ENCODE measurements around the gene WNT9A. TPM values are rescaled to one million over a fixed set of nuclear protein-coding genes. Genes with fewer than 3 reads are reported as not detected.

WNT9A gene
- total RNA-seq, 1 experiment from 2014 or later = 0.37 TPM

DNA sequence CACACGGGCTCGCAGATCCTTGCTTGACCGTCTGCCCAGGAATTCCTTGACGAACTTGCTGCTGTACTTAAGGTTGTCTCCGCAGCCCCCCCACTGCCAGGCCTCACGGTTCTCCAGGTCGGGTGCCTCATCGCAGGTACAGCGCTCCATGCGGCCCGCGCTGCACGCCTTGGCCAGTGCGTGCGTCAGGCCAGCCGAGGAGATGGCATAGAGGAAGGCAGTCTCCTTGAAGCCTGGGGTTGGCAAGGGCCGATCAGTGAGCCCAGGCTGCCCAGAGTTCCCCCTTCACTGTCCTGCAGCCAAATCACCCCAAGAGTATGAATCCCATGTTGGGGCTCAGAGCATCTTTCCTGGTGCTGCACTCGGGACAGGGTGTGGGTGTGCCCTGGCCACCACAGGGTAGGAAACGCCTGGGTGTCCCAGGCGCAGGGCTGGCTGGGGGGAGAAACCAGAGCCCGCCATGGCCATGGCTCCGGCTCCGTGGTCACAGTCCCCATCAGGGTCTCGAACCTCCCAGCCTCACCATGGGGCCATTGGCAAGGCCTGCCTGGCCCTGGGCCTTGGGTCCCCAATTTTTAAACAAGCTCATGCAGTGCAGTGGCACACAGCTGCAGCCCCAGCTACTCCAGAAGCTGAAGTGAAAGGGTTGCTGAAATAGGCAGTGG, 23.4 kb downstream of the WNT9A start:
- no peak for DNase-seq (ENCODE audit: low spot score)

DNA sequence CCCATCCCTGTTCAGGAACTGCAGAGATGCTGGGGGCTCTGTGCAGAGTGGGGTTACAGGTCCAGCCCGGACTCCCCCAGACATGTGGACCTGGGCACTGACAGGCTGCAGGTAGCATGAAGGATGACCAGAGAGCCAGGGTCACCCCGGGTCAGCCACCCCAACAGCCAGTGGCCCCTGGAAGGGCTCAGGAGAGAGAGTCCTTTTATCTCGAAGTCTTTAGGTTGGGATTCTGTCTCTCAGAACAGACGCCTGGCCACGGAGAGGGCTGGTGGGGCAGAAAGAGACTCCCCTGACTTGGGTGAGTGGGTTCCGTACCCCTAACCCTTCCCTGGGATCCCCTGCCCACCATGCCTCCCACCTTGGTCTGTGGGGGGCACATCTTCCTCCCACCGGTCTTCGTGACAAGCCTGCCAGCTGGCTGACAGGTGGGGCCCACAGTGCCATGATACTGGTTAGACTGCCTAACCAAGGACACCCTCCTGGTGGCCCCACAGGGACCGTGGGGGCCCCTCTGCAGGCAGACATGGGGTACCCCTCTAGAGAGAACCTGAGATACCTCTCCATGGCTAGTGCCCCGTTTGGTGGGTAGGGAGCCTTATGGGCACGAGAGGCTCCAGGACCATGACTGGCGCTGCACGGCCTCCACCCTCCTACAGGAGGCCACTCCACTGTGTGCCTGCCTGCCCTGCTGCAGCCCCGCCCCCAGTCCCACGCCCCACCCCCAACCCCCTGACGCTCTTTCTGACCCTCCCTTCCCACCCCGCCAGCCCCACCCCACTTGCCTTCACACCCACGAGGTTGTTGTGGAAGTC, 24.2 kb downstream of the WNT9A start:
- DNase-seq (ENCODE audit: low spot score) = no peak

GRCh38 chr1:227922501-227923352, 25.0 kb downstream of the WNT9A start:
- no peak for DNase-seq (ENCODE audit: low spot score)

GRCh38 chr1:227921461-227922185, 26.1 kb downstream of the WNT9A start:
- DNase-seq (ENCODE audit: low spot score) = no peak

- no peak for DNase-seq (ENCODE audit: low spot score)
Observed at GRCh38 chr1:227920896-227921295, 26.8 kb downstream of the WNT9A start.

DNA sequence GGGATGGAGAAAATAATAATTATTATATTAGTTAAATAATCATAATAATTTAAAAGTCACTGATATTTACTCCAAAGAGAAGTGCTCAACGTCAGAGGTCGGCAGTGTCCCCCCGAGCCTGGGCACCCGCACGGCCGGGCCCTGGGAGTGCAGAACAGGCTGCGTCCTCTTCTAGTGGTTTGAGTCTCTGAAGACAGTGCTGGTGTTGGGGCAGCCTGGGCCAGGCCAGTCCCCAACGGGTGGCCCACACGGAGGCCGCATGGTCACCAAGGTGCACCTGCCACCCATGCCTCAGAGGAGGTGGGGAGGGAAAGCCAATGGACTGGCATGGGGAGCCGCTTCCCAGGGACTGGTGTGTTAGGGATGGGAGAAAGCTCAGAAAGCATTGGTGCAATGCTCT, 27.3 kb downstream of the WNT9A start:
- DNase-seq (ENCODE audit: low spot score) = no peak

DNA sequence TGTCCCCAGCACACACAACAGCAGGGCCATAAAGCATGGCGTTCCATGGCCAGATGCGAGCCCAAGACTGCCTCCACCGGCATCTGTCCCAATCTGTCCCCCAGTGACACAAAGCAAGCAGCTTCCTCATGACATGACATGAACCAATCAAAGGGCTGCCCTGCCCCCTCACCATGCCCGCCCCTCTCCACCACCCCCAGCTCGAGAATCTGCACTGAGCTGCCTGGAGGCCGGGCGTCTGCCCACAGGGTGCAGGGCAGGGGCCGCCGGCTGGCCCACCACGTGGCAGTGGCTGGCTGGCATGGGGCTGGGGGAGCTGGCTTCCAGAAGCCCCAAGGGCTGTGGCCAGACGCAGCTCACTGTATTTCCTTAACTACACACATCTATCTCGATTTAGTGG, 27.8 kb downstream of the WNT9A start:
- DNase-seq (ENCODE audit: low spot score) = no peak

- no peak for DNase-seq (ENCODE audit: low spot score)
Observed at GRCh38 chr1:227918736-227919135, 29.0 kb downstream of the WNT9A start.

DNA sequence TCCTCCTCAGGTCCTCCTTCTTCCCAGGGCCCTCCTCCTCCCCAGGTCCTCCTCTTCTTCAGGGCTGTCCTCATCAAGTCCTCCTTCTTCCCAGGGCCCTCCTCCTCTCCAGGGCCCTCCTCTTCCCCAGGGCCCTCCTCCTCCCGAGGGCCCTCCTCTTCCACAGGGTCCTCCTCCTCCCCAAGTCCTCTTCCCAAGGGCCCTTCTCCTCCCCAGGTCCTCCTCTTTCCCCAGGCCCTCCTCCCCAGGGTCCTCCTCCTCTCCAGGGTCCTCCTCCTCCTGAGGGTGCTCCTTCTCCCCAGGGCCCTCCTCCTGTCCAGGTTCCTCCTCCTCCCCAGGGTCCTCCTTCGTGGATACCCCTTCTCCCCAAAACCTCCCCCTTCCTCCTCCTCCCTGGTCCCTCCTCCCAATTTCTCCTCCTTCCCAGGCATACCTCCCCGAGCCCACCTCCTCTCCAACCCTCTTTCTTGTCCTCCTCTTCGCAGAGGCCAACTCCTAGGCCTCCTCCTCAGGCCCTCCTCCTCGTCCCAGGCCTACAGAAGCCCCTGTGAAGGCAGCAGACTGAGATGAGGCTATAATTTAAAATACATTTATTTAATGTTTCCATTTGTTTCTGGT, 29.5 kb downstream of the WNT9A start:
- no peak for DNase-seq (ENCODE audit: low spot score)

DNA sequence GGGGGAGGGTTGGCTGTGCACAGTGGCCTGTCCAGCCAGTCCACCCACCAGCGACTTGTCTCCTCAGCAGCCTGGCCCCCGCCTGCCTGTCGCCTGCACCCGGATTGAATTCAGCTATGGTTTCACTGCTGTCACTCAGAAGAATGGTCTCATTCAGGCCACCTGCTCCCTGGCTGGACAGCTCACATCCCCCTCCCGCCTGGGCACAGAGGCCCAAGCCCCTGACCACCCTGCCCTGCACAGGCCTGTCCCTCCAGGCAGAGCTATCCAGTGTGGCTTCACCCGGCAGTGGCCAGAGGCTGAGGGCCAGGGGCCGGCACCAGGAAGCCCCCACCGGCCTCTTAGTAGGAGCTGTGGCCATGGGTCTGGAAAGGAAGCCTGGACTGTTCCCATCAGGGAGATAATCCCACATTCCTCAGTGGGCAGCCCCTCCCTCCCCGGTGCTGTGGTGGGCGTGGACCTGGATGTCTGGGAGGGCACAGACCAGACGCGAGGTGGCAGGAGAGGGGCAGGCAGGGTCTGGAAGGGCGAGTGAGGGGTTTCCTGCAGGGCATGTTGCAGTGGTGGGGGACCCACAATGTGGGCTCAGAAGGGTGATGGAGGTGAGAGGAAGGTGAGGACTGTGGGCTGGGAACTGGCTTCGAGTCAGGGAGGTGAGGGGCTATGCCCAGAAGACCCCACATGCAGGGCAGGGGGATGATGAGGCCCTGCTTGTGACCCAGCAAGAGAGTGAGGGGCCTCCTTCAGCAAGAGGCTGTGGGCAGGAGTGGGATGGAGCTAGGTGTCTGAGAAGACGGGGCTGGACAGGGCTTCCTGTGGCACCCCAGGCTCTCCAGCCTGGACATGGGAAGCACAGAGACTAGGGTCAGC, 30.4 kb downstream of the WNT9A start:
- no peak for DNase-seq (ENCODE audit: low spot score)

DNA sequence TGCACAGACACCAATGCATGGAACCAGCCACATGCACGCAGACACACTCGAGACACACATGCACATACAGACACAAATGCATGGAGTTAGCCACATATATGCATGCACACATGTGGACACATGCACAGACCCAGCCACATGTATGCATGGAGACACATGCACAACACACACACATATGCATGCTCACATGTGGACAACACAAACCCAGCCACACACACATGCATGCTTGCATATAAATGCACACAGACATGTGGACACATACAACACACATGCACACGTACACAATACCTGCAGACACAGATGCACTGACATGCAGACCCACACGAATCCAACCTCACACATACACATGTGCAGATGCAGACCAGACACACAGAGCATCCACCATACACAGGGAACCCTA, 31.1 kb downstream of the WNT9A start:
- no peak for DNase-seq (ENCODE audit: low spot score)

GRCh38 chr1:227915564-227916553, 31.9 kb downstream of the WNT9A start:
- no peak for DNase-seq (ENCODE audit: low spot score)

DNA sequence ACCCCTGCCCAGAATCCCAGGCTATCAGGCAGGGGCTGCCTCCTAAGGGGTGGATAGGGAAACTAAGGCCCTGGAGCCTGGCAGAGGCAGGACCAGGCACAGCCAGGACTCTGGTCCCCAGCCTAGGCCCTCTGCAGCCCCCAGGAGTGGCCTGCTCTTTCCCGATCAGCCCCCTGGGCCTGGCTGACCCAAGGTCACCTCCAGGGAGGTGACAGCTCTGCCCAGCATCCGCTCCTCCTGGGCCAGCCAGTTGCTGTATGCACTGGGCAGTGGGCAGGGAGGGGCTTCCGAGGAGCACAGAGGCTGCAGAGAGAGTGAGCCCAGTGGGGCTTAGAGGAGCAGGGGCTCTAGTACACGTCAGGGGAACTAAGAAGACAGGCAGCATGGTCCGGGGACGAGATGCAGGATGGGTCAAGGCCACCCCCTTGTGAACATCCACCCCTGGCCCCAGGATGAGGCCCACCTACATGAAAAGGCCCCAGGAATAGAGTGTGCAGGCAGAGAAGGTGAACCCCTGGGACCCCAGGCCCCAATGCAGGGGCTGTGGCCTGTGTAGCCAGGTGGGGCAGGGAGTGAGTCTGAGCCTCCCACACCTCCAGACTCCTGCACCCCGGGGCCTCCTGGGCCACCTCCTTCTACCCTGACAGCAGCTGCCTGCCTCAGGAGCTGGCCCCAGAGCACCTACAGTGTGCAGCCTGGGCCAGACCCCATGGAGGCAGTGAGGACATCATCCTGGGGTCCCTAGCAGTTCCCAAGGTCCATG, 32.8 kb downstream of the WNT9A start:
- no peak for DNase-seq (ENCODE audit: low spot score)

DNA sequence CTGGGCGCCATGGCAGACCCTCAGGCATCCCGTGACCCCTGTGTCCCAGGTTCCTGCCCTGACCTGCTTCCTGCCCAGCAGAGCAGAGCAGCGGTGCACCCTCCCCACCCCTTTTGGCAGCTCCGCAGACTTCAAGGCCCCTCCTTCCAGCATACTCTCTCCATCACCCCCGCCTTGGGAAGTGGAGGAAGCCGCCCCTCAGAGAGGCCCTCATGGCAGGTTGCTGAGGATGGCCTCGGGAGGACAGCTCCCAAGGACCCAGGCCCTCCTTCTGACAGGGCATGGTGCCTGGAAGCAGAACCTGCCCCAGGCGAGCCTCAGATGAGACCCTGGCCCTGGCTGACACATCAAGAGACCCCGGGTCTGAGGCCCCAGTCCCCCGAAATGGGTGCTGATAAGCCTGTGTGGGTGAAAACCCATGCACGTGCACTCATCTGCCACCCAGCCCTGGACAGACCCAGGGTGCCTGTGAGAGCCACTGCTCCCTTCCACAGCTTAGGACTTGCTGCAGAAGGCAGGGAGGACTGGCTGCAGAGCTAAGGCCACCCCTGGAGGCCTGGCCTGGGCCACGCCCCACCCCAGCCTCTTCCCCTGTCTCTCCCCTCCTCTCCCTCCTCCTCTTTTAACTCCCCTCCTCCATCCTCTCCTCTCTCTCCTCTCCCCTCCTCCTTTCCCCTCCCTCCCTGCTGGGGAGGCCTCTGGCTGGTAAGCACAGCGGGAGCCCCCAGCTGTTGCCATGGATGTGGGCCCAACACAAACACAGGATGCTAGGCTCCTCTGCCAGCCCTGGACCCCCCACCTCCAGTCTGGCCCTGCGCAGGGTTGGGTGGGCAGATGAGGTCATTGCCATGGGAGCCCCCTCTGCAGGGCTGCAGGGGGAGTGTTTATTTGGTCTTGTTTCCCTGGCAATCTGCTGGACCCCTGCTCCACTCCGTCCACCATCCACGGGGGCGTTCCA, 33.7 kb downstream of the WNT9A start:
- no peak for DNase-seq (ENCODE audit: low spot score)

DNA sequence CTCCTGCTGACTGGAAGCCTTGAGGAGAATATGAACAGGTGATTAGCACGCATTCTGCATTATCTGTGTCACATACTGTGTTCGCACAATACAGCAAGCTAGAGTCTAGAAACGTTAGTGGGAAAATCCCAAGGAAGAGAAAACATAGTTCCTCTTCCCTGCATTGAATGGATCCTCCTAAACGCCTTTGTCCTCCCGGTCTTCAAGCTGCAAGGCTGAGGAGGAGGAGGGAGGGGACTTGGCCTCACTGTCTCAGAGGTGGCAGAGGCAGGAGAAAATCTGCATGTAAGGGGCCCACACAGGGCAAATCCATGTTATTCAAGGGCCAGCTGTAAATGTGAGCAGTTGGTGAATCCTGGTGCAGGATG, 34.4 kb downstream of the WNT9A start:
- DNase-seq (ENCODE audit: low spot score) = no peak

DNA sequence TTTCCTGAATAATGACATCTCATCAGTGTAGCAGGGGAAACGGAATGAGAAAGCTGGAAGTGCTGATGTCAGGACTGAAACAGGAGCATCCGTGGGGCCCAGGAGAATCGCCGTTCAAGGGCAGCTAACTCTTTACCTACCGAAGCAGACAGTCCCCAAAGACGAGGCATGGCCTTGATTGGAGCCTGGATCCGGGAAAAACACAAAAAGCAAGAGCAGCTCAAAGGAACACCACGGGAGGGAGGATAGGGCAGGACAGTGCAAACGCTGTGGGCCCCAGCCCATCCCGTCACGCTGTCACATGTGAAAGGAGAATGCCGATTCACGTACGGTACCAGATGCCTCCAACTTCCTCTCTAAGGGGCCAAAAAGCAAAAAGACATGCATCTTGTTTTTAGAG, 34.9 kb downstream of the WNT9A start:
- DNase-seq (ENCODE audit: low spot score) = no peak

DNA sequence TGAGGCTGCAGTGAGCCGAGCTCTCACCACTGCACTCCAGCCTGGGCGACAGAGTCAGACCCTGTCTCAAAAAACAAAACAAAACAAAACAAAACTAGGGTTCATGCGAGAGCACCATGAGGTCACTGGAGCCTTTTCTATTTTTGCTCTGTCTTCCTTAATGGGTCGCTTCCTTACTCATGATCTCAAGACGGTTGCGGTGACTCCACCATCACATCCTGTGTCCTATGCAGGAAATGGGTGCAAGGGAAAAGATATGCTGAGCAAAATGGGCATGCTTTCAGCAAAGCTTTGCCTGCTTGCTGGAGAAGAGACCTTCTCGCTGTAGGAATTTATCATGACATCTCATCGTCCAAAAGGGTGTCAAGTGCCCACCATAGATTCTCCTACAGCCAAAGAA, 36.4 kb downstream of the WNT9A start:
- DNase-seq (ENCODE audit: low spot score) = no peak

All from H4 (cell line).